ENCODE measurements around the gene PROX2.

The PROX2 gene

GRCh38 chr14:74910556-74910955 lies 34.6 kb upstream of the PROX2 start:
- Histone ChIP-seq H3F3A (ENCODE audit: insufficient read depth, low read length) (no peaks in the 10 kb centered on the region), H3K79me2 (ENCODE audit: insufficient read depth, low read length) (no peaks in the 10 kb centered on the region), H3K4me3 (ENCODE audit: low read depth, low read length, poor library complexity, severe bottlenecking) (no peak overlapping the region), H2AFZ (ENCODE audit: low read length) (no peak overlapping the region), H3K27ac (ENCODE audit: low read depth, low read length, poor library complexity, severe bottlenecking) (no peak overlapping the region), H3K36me3 (ENCODE audit: insufficient read depth, low read length) (peaks cover 4% of the 10 kb centered on the region; the same call in 1 of the 2 replicates), H3K27me3 (ENCODE audit: insufficient read depth, low read length) (no peaks in the 10 kb centered on the region; the same call in 1 of the 2 replicates), H3K4me1 (ENCODE audit: insufficient read depth, low read length, severe bottlenecking) (no peaks in the 10 kb centered on the region), H4K20me1 (ENCODE audit: insufficient read depth, low read length) (no peaks in the 10 kb centered on the region), H3K9me3 (ENCODE audit: low read length) (no peaks in the 10 kb centered on the region), H3K4me2 (ENCODE audit: low read length) (no peak overlapping the region), H3K9ac (ENCODE audit: low read length) (no peak overlapping the region), H3K9me2 (ENCODE audit: low read depth, low read length) (no peaks in the 10 kb centered on the region)
- TF ChIP-seq EZH2 (IDR thresholded peaks at IDR 0.05; ENCODE audit: borderline replicate concordance, low read length) (no peak), CTCF (IDR thresholded peaks at IDR 0.05; ENCODE audit: low read length) (no peak)

- Histone ChIP-seq H3K79me2 (ENCODE audit: insufficient read depth, low read length) (no peaks in the 10 kb centered on the region), H3K4me2 (ENCODE audit: low read length) (no peak overlapping the region), H3F3A (ENCODE audit: insufficient read depth, low read length) (no peaks in the 10 kb centered on the region), H3K9ac (ENCODE audit: low read length) (no peak overlapping the region), H3K4me3 (ENCODE audit: low read depth, low read length, poor library complexity, severe bottlenecking) (no peak overlapping the region), H2AFZ (ENCODE audit: low read length) (no peak overlapping the region), H3K27me3 (ENCODE audit: insufficient read depth, low read length) (no peaks in the 10 kb centered on the region; the same call in 1 of the 2 replicates), H3K9me2 (ENCODE audit: low read depth, low read length) (no peaks in the 10 kb centered on the region), H3K36me3 (ENCODE audit: insufficient read depth, low read length) (peaks cover 9% of the 10 kb centered on the region; the same call in 1 of the 2 replicates), H4K20me1 (ENCODE audit: insufficient read depth, low read length) (no peaks in the 10 kb centered on the region), H3K4me1 (ENCODE audit: insufficient read depth, low read length, severe bottlenecking) (no peaks in the 10 kb centered on the region), H3K9me3 (ENCODE audit: low read length) (no peaks in the 10 kb centered on the region), H3K27ac (ENCODE audit: low read depth, low read length, poor library complexity, severe bottlenecking) (no peak overlapping the region)
- TF ChIP-seq CTCF (IDR thresholded peaks at IDR 0.05; ENCODE audit: low read length) (no peak), EZH2 (IDR thresholded peaks at IDR 0.05; ENCODE audit: borderline replicate concordance, low read length) (no peak)
Observed at GRCh38 chr14:74909911-74910310, 34.0 kb upstream of the PROX2 start.

GRCh38 chr14:74909501-74909900 lies 33.6 kb upstream of the PROX2 start:
- H3K9me3 ChIP-seq (ENCODE audit: low read length): no peaks in the 10 kb centered on the region
- no peak overlapping the region for H3K27ac ChIP-seq (ENCODE audit: low read depth, low read length, poor library complexity, severe bottlenecking)
- peaks cover 13% of the 10 kb centered on the region; the same call in 1 of the 2 replicates for H3K36me3 ChIP-seq (ENCODE audit: insufficient read depth, low read length)
- TF ChIP-seq CTCF (IDR thresholded peaks at IDR 0.05; ENCODE audit: low read length) (no peak), EZH2 (IDR thresholded peaks at IDR 0.05; ENCODE audit: borderline replicate concordance, low read length) (no peak)
- no peaks in the 10 kb centered on the region for H3F3A ChIP-seq (ENCODE audit: insufficient read depth, low read length)
- no peaks in the 10 kb centered on the region for H3K9me2 ChIP-seq (ENCODE audit: low read depth, low read length)
- H3K79me2 ChIP-seq (ENCODE audit: insufficient read depth, low read length): no peaks in the 10 kb centered on the region
- H3K27me3 ChIP-seq (ENCODE audit: insufficient read depth, low read length): no peaks in the 10 kb centered on the region; the same call in 1 of the 2 replicates
- no peak overlapping the region for H3K4me3 ChIP-seq (ENCODE audit: low read depth, low read length, poor library complexity, severe bottlenecking)
- H2AFZ ChIP-seq (ENCODE audit: low read length): no peak overlapping the region
- no peaks in the 10 kb centered on the region for H3K4me1 ChIP-seq (ENCODE audit: insufficient read depth, low read length, severe bottlenecking)
- no peak overlapping the region for H3K4me2 ChIP-seq (ENCODE audit: low read length)
- H3K9ac ChIP-seq (ENCODE audit: low read length): no peak overlapping the region
- no peaks in the 10 kb centered on the region for H4K20me1 ChIP-seq (ENCODE audit: insufficient read depth, low read length)

Measured in OCI-LY1 (cell line).